Activated T-cell treated with anti-CD3 and anti-CD28 coated beads, Interleukin-2, amount 50 U/mL, for 24 hours (primary cell): Measurements from ENCODE around the gene RNU6-1.

Experiments used
- DNase-seq: peaks from one replicate; pipeline ENCODE4 v3.0.0-alpha.2; 2020
- H3K27ac Mint-ChIP-seq: 2 replicates; pipeline ENCODE4 v1.8.0; 2020; ENCODE audit warnings: mild to moderate bottlenecking, mixed read lengths
- H3K27me3 Mint-ChIP-seq: 2 replicates; pipeline ENCODE4 v1.8.0; 2020; ENCODE audit warnings: mixed read lengths
- H3K36me3 Mint-ChIP-seq: 2 replicates; pipeline ENCODE4 v1.8.0; 2020; ENCODE audit warnings: low read depth, mixed read lengths
- H3K4me1 Mint-ChIP-seq: 2 replicates; pipeline ENCODE4 v1.8.0; 2020; ENCODE audit warnings: low read depth, mixed read lengths
- H3K4me3 Mint-ChIP-seq: 2 replicates; pipeline ENCODE4 v1.8.0; 2020; ENCODE audit warnings: mild to moderate bottlenecking, moderate library complexity, mixed read lengths
- H3K9me3 Mint-ChIP-seq: 2 replicates; pipeline ENCODE4 v1.8.0; 2020; ENCODE audit warnings: mixed read lengths

RNU6-1 gene

GRCh38 chr15:67845974-67846373 lies 6.1 kb upstream of the RNU6-1 start:
- Mint-ChIP-seq H3K27ac (no peak overlapping the region), H3K4me3 (no peak overlapping the region), H3K9me3 (no peaks in the 10 kb centered on the region), H3K4me1 (peaks cover 6% of the 10 kb centered on the region), H3K36me3 (no peaks in the 10 kb centered on the region), H3K27me3 (peaks cover 2% of the 10 kb centered on the region)
- no peak for DNase-seq

GRCh38 chr15:67843571-67844387 lies 3.9 kb upstream of the RNU6-1 start:
- no peaks in the 10 kb centered on the region for H3K36me3 Mint-ChIP-seq
- H3K27me3 Mint-ChIP-seq = peaks cover 4% of the 10 kb centered on the region
- no peak for DNase-seq
- peaks cover 24% of the 10 kb centered on the region for H3K4me1 Mint-ChIP-seq
- no peak overlapping the region for H3K27ac Mint-ChIP-seq
- no peaks in the 10 kb centered on the region for H3K9me3 Mint-ChIP-seq
- H3K4me3 Mint-ChIP-seq = no peak overlapping the region

DNA sequence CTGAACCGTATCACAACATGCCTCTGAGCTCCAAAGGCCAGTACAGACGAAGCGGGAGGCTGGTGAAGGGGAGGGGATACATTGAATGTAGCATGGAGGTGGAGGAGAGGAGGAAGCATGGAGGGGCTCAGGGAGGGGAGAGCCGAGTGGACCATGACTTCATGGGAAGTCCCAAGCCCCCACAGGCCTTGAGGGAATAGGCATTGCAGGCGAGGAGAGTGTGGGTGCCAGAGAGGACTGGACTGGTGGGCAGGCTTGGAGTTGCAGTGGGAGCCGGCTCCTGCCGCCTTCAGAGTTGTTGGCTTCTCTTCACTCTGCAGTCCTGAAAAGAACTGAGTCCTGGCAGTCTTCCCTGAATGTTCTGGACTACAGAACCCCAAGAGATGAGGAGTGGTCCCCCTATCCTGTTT lies 3.3 kb upstream of the RNU6-1 start:
- Mint-ChIP-seq H3K36me3 (no peaks in the 10 kb centered on the region), H3K9me3 (no peaks in the 10 kb centered on the region), H3K4me1 (peaks cover 29% of the 10 kb centered on the region), H3K27me3 (peaks cover 2% of the 10 kb centered on the region), H3K27ac (no peak overlapping the region), H3K4me3 (no peak overlapping the region)
- no peak for DNase-seq

- Mint-ChIP-seq H3K4me1 (peaks cover 30% of the 10 kb centered on the region), H3K27ac (peak overlapping the region; percentile 98), H3K36me3 (no peaks in the 10 kb centered on the region), H3K9me3 (no peaks in the 10 kb centered on the region), H3K27me3 (peaks cover 6% of the 10 kb centered on the region), H3K4me3 (peak overlapping the region; percentile 83)
- no peak for DNase-seq
Measured at GRCh38 chr15:67841513-67841762, 1.6 kb upstream of the RNU6-1 start.

DNA sequence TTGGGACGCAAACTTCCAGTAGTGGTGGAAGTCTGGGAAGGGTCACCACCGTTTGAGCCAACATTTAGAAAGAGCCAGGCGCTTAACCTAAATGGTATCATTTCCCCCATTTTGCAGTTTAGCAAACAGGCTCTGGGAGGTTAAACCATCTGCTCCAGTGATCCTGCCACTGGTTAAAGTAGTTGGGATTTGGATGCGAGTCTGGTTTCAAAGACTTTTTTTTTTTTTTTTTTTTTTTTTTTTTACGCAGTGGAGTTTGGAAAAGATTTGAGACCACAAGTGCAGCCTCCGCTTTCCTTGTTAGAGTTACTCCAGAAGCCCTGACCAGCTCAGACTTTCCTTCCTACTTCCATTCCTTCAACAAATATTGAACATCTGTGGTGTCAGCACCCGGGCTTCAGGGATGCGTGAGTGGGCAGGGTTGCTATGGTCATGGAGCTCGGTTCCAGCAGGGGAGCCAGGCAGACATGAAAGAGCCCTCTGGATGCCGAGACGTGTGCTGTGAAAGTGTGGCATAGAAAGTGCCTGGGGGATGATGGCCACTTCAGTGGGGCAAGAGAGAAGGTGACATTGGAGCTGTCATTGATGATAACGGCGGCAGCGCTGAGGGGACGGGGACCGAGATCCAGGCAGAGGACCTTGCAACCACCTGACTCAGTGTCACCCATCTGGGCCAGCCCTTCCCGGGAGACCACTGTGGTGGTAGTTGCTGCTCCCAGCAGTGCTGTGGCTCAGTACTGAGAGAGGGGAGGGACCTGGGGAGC lies 1.1 kb upstream of the RNU6-1 start:
- Mint-ChIP-seq H3K9me3 (no peaks in the 10 kb centered on the region), H3K4me3 (peak overlapping the region; percentile 83), H3K36me3 (no peaks in the 10 kb centered on the region), H3K27ac (peak overlapping the region; percentile 98), H3K27me3 (peaks cover 11% of the 10 kb centered on the region), H3K4me1 (peaks cover 34% of the 10 kb centered on the region)
- peak; percentile 54 for DNase-seq

- peak; percentile 61 for DNase-seq
- H3K27ac Mint-ChIP-seq = peak overlapping the region; percentile 98
Measured at GRCh38 chr15:67839499-67839928, 331 bp downstream of the RNU6-1 start.

DNA sequence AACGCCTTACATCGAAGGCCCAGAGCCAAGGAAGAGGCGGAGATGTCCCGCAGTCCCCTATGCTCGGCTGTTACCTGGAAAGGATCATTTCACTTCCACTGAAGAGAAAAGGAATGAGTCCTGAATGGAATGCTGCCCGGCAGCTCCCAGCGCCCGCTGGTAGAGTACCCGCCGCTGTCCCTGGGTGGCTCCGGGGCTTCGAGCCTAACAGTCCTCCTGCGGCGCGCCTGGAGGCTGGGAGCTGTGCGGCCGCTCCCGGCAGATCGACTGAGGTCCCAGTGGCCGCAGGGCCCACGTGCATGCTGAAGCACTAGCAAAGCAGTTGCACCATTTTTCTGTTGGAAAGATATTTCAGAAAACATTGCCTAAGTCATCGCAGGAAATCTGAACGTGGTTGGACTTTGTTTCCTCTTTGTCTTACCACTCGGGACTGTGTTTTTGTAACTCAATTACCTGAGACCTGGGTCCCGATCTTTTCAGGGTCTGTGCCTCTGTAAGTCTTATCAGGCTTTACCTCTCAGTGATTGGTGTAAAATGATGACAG lies 984 bp downstream of the RNU6-1 start:
- Mint-ChIP-seq H3K36me3 (no peaks in the 10 kb centered on the region), H3K9me3 (no peaks in the 10 kb centered on the region), H3K4me1 (peaks cover 53% of the 10 kb centered on the region), H3K27me3 (peaks cover 32% of the 10 kb centered on the region), H3K4me3 (peak overlapping the region; percentile 83), H3K27ac (no peak overlapping the region)
- no peak for DNase-seq

More at GRCh38 chr15:67839499-67839928, 331 bp downstream of the RNU6-1 start:
- Mint-ChIP-seq H3K9me3 (no peaks in the 10 kb centered on the region), H3K4me1 (peaks cover 47% of the 10 kb centered on the region), H3K27me3 (peaks cover 25% of the 10 kb centered on the region), H3K36me3 (no peaks in the 10 kb centered on the region), H3K4me3 (peak overlapping the region; percentile 83)

- no peaks in the 10 kb centered on the region for H3K36me3 Mint-ChIP-seq
- no peak overlapping the region for H3K4me3 Mint-ChIP-seq
- DNase-seq = no peak
- H3K9me3 Mint-ChIP-seq = no peaks in the 10 kb centered on the region
- H3K27ac Mint-ChIP-seq = no peak overlapping the region
- peaks cover 50% of the 10 kb centered on the region for H3K27me3 Mint-ChIP-seq
- H3K4me1 Mint-ChIP-seq = peaks cover 64% of the 10 kb centered on the region
Measured at GRCh38 chr15:67836955-67837354, 2.9 kb downstream of the RNU6-1 start.

- H3K4me1 Mint-ChIP-seq = peaks cover 63% of the 10 kb centered on the region
- no peaks in the 10 kb centered on the region for H3K36me3 Mint-ChIP-seq
- H3K9me3 Mint-ChIP-seq = no peaks in the 10 kb centered on the region
- peak; percentile 68 for DNase-seq
- H3K4me3 Mint-ChIP-seq = peak overlapping the region; percentile 70
- H3K27ac Mint-ChIP-seq = no peak overlapping the region
- peaks cover 55% of the 10 kb centered on the region for H3K27me3 Mint-ChIP-seq
Measured at GRCh38 chr15:67836477-67836876, 3.4 kb downstream of the RNU6-1 start.

DNA sequence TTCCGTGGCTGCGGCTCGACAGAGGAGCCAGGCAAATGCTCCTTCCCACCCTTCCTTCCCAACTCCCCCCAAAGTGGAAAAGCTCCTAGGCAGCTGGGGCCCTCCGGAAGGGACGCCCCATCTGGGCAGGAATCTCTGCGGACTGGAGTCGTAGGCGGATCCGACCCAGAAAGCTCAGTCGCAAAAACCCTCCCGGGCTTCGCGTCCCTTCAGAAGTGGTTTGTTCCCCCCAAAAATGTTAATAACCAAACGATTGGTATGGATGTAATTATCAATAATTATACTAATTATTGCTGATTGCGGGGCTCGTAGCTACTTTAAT lies 3.8 kb downstream of the RNU6-1 start:
- H3K9me3 Mint-ChIP-seq = no peaks in the 10 kb centered on the region
- peaks cover 58% of the 10 kb centered on the region for H3K27me3 Mint-ChIP-seq
- no peak overlapping the region for H3K27ac Mint-ChIP-seq
- peak overlapping the region; percentile 70 for H3K4me3 Mint-ChIP-seq
- DNase-seq = no peak
- H3K36me3 Mint-ChIP-seq = no peaks in the 10 kb centered on the region
- peaks cover 59% of the 10 kb centered on the region for H3K4me1 Mint-ChIP-seq

DNA sequence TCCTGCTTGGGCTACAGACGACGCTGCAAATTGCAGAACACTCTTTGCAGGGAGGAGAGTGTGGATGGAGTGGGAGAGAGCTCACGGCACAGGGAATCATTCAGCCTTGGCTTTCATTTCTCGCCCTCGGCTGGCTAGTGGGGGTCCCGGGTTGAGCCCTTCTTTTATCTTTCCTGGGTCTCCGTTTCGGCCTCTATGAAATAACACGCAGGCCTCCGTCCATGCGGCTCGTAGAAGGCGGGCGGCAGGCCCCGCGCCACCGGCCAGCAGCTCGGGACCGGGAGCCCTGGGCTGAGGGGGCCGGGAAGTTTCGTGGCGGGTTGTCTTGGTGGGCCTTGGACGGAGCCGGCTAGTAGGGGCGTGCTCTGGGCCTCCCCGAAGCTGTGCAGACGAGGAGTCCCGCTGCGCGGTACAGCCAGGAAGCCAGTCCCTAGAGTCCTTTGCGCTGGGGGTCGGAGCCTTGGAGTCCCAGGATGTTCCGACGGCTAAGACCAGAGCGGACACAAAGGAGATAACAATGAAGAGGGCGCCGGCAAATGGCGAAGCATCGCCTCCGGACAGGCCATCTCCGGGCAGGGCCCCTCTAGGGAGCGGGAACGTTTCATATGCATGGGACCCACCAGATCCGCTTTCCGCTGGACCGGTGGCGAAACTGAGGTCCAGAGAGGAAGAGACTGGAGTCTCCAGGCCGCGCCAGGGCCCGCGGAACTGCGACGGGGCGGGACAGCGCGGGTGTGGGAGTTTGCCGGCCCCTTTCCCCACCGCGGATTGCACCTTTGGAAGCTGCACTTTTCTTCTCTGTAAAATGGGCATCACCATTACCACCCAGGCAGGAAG lies 4.3 kb downstream of the RNU6-1 start:
- peak; percentile 58 for DNase-seq
- peaks cover 64% of the 10 kb centered on the region for H3K27me3 Mint-ChIP-seq
- peaks cover 53% of the 10 kb centered on the region for H3K4me1 Mint-ChIP-seq
- peak overlapping the region; percentile 70 for H3K4me3 Mint-ChIP-seq
- no peak overlapping the region for H3K27ac Mint-ChIP-seq
- no peaks in the 10 kb centered on the region for H3K9me3 Mint-ChIP-seq
- H3K36me3 Mint-ChIP-seq = no peaks in the 10 kb centered on the region

GRCh38 chr15:67834581-67835296 lies 5.1 kb downstream of the RNU6-1 start:
- Mint-ChIP-seq H3K36me3 (no peaks in the 10 kb centered on the region), H3K27ac (no peak overlapping the region), H3K4me1 (peaks cover 54% of the 10 kb centered on the region), H3K4me3 (peak overlapping the region; percentile 70), H3K27me3 (peaks cover 69% of the 10 kb centered on the region), H3K9me3 (no peaks in the 10 kb centered on the region)
- peak; percentile 50 for DNase-seq

GRCh38 chr15:67833710-67834511 lies 5.9 kb downstream of the RNU6-1 start:
- Mint-ChIP-seq H3K4me1 (peaks cover 53% of the 10 kb centered on the region), H3K4me3 (peak overlapping the region; percentile 62), H3K9me3 (no peaks in the 10 kb centered on the region), H3K27ac (no peak overlapping the region), H3K36me3 (no peaks in the 10 kb centered on the region), H3K27me3 (peaks cover 75% of the 10 kb centered on the region)
- peak; percentile 58 for DNase-seq
